Activated CD4-positive, alpha-beta T cell treated with anti-CD3 and anti-CD28 coated beads, Interleukin-2, amount 50 U/mL, for 24 hours (primary cell): Measurements from ENCODE around the gene SASS6.

Experiments
- DNase-seq, 2 donors: peaks; one replicate each; pipeline ENCODE4 v3.0.0-alpha.2; 2020; ENCODE audit warnings: low read depth in 1 of 2, low spot score in 1 of 2

The SASS6 gene

DNA sequence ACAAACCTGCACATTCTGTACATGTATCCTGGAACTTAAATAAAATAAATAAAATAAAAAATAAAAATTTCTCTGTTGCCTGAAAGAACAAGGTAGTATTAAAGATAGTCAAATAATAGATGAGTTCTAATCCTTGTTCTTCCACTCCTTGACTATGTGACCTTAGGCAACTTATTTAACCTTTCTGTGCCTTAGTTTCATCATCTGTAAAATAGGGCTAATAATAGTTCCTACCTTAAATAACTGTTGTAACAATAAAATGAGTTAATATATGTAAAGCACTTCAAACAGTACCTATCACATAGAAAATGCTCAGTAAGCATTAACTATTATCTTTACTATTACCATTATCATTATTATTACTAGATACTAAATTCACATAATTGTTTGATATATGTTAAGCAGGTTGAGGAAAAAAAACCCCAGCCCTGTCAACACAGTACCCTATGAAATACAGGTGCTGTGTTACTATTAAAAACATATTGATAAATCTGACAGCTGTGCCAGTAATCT lies 23.1 kb downstream of the SASS6 start:
- DNase-seq: no peak

DNA sequence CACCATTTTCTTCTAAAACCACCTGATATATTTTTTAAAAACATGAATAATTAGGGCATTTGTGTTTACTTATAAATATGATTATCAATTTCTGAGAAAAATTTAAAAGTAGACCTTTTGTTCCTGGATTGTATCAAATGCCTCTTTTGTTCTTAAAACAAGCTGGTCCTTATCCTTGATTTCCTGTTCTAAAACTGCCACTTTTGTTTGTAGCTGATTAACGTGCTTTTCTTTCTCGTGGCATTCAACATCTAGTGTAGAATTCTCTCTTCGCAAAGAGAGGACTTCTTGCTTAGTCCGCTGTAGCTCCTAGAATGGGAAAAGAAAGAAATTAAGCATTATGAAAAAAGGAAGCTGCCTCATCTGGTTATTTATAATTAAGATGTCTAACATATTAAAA lies 25.0 kb downstream of the SASS6 start:
- DNase-seq: no peak

- DNase-seq: no peak
Observed at GRCh38 chr1:100101564-100101963, 31.2 kb downstream of the SASS6 start.

DNA sequence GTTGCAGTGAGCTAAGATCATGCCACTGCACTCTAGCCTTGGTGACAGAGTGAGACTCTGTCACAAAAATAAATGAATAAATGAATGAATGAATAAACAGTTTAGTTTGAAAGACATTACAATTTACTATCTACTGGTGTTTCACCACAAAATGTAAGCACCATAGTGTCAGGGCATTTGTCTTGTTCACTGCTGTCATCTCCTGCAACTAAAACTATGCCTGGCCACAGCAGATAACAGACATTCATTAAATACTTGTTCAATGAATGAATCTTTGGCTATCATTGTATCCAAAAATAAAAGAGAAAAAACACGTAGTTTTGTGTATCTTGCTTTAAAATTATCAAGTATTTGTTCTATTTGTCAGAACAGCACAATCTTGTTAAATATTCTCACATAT lies 32.5 kb downstream of the SASS6 start:
- no peak for DNase-seq

- DNase-seq: no peak
Observed at GRCh38 chr1:100090471-100090870, 42.3 kb downstream of the SASS6 start.

- DNase-seq: no peak
Observed at GRCh38 chr1:100089082-100089481, 43.6 kb downstream of the SASS6 start.

GRCh38 chr1:100087396-100087795 lies 45.3 kb downstream of the SASS6 start:
- no peak for DNase-seq

DNA sequence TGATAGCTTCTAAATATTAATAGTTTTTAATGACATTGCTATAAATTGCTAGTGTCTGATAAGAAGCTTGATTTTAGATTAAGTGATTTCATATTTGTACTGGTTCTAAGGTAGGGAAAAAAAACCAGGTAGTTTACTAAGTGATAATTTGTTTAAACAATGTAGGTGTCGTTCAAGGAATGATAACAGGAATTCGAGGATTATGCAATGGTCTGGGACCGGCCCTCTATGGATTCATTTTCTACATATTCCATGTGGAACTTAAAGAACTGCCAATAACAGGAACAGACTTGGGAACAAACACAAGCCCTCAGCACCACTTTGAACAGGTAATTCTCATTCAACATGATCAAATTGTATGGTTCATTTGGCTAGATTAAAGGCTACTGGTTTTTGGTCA lies 52.4 kb downstream of the SASS6 start:
- DNase-seq: no peak

- no peak for DNase-seq
Observed at GRCh38 chr1:100077531-100077930, 55.2 kb downstream of the SASS6 start.

DNA sequence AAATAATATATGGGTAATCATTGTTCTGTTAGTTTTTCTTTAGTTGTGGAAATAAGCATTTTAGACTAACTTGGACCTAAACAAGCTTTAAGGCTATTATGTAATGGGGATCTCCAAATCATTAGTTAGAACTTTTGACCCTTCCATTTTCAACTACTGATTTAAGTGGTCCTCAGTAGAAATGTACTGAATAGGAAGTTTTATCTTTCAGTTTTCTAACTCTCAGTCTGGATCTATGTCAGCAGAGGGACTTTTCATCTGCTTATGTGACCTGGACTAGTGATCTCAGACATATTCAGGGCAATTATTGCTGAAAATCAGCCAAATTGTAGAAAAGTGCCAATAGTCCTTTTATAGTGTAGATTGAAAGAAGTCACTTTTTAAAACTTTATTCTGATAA lies 56.0 kb downstream of the SASS6 start:
- no peak for DNase-seq

DNA sequence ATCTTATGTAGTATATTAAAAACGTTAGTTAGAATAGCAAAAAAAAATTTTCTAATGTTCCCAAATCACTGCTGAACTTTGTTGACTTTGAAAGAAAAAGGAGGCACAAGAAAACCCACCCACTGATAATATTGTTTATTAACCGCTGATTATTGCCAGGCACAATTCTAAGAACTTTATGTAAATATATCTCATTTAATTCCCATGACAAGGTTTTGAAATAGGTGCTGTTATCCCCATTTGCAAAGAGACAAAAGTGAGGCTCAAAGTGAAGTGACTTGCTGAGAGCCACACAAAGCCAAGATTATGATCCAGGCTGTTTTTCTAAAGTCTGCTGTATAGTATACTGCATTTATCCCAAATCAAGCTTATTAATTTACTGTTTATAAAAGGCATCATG lies 56.4 kb downstream of the SASS6 start:
- no peak for DNase-seq

- no peak for DNase-seq
Observed at GRCh38 chr1:100075773-100076172, 57.0 kb downstream of the SASS6 start.

DNA sequence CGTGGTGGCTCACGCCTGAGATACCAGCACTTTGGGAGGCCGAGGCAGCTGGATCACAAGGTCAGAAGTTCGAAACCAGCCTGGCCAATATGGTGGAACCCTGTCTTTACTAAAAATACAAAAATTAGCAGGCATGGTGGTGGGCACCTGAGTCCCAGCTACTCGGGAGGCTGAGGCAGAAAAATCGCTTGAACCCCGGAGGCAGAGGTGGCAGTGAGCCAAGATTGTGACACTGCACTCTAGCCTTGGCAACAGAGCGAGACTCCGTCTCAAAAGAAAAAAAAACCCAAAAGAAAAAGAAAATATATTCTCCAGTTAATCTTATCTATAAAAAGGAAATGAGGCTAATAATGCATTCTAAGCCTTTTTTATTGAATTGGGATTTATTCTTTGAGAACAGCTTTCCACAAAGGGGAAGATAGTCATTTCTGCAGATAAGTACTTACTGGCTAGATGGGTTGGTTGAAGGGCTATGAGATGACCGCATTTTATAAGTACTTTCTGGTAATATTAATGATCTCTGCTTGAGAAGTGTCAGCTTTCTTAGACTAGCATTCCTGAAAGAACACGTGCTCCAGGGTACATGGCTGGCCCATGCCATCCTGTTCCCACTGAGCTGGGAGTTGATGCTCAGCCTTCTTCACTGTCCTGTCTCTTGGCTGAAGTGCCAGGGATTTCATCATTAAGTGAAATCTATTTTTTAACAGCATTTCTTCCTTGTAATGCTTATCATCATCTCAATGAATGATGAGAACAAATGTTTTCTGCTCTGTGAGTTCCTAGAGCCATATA lies 57.9 kb downstream of the SASS6 start:
- no peak for DNase-seq

- DNase-seq: no peak
Observed at GRCh38 chr1:100073531-100073930, 59.2 kb downstream of the SASS6 start.

DNA sequence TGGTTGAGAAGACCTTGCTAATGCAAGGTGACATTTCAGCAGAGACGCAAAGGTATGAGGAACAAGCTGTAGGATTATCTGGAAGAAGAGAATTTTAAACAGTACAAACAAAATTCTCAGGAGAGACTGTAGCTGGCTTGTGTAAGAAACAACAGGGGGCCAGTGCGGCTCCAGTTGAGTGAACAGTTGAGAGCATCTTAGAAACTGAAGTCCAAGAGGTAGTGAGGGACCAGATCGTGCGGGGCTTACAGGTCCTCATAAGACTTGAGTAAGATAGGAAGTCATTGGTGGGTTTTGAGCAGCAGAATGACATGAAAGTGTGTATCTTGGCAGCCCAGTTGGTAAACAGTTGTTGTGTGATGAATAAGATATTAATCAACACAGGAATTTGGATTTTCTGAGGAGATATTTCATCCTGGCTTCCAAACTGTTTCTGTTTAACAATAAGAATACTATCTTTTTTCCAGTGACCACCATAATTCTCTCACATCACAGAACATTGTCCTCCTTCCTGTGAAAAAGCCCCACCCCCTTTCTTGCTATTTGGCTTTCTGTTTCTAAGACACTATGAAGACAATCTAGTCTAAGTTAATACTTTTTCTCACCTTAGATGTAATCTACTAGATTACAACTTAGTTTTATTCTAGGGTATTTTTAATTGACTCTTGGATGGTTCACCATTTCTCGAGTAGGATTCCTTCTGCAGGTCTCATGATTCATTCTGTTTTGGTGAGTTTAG lies 62.4 kb downstream of the SASS6 start:
- DNase-seq: no peak

GRCh38 chr1:100065969-100066227 lies 66.8 kb downstream of the SASS6 start:
- DNase-seq: no peak

- no peak for DNase-seq
Observed at GRCh38 chr1:100065183-100065968, 67.4 kb downstream of the SASS6 start.

DNA sequence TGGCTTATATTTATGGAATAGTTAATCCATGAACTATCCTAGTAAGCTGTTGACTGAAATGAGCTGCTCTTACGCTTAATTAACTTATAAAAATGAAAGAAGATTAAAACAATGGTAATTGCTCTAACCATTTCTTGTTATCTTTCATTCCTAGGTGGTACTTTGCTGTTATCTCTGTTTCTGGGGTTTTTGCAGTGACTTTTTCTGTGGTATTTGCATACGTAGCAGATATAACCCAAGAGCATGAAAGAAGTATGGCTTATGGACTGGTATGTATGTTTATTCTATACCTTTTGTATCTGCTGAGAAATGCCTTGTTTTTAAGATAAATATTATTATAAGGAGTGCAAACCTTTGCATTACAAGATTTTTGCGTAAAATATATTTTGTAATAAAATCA lies 71.0 kb downstream of the SASS6 start:
- DNase-seq: no peak

GRCh38 chr1:100053727-100054126 lies 79.0 kb downstream of the SASS6 start:
- DNase-seq: no peak

- DNase-seq: no peak
Observed at GRCh38 chr1:100053119-100053518, 79.6 kb downstream of the SASS6 start.

DNA sequence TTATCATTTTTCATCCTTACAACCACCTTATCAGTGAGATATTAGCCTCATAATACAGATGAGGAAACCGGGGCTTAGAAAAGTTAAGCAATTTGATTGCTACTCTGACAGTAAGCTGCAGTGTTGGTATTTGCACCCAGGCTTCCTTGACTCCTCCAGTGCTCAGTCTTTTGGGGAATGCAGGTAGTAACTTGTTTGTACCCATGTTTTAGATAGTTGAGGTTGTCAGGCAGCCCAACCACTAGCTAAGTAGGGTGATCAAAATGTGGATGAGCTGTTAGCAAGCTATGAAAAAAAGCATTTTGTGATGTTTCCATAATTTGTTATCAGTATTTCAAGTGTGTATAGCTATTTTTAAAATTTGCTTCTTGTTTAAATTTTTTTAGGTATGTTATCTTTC lies 80.8 kb downstream of the SASS6 start:
- no peak for DNase-seq

- no peak for DNase-seq
Observed at GRCh38 chr1:100051401-100051800, 81.3 kb downstream of the SASS6 start.
